Measurements from ENCODE around the gene CSRNP3.
"Not testable (repeated sequence)": the region's sequence is repeated elsewhere in the genome, so short reads cannot be mapped to it uniquely, and the experiment has no call there.

CSRNP3 gene

GRCh38 chr2:165634282-165634681 lies 164.8 kb downstream of the CSRNP3 start:
- no peak for DNase-seq (ENCODE audit: low spot score)

GRCh38 chr2:165634855-165635254 lies 165.4 kb downstream of the CSRNP3 start:
- DNase-seq (ENCODE audit: low spot score): peak; percentile 5

- DNase-seq (ENCODE audit: low spot score): no peak
Observed at GRCh38 chr2:165635532-165635931, 166.0 kb downstream of the CSRNP3 start.

- no peak for DNase-seq (ENCODE audit: low spot score)
Observed at GRCh38 chr2:165636959-165637358, 167.5 kb downstream of the CSRNP3 start.

- DNase-seq (ENCODE audit: low spot score): no peak
Observed at GRCh38 chr2:165637396-165637795, 167.9 kb downstream of the CSRNP3 start.

GRCh38 chr2:165639504-165639903 lies 170.0 kb downstream of the CSRNP3 start:
- DNase-seq (ENCODE audit: low spot score): no peak

GRCh38 chr2:165640247-165640929 lies 170.9 kb downstream of the CSRNP3 start:
- no peak for DNase-seq (ENCODE audit: low spot score)

GRCh38 chr2:165645930-165646831 lies 176.7 kb downstream of the CSRNP3 start:
- no peak for DNase-seq (ENCODE audit: low spot score)

GRCh38 chr2:165647409-165647808 lies 177.9 kb downstream of the CSRNP3 start:
- no peak for DNase-seq (ENCODE audit: low spot score)

- DNase-seq (ENCODE audit: low spot score): no peak
Observed at GRCh38 chr2:165648801-165649200, 179.3 kb downstream of the CSRNP3 start.

GRCh38 chr2:165651233-165651632 lies 181.7 kb downstream of the CSRNP3 start:
- no peak for DNase-seq (ENCODE audit: low spot score)

- DNase-seq (ENCODE audit: low spot score): no peak
Observed at GRCh38 chr2:165655661-165656060, 186.2 kb downstream of the CSRNP3 start.

- no peak for DNase-seq (ENCODE audit: low spot score)
Observed at GRCh38 chr2:165660361-165660760, 190.9 kb downstream of the CSRNP3 start.

GRCh38 chr2:165662720-165663119 lies 193.2 kb downstream of the CSRNP3 start:
- DNase-seq (ENCODE audit: low spot score): no peak

GRCh38 chr2:165665614-165666013 lies 196.1 kb downstream of the CSRNP3 start:
- no peak for DNase-seq (ENCODE audit: low spot score)

GRCh38 chr2:165666073-165666472 lies 196.6 kb downstream of the CSRNP3 start:
- not testable (repeated sequence) for DNase-seq (ENCODE audit: low spot score)

- no peak for DNase-seq (ENCODE audit: low spot score)
Observed at GRCh38 chr2:165666605-165667004, 197.1 kb downstream of the CSRNP3 start.

- no peak for DNase-seq (ENCODE audit: low spot score)
Observed at GRCh38 chr2:165667375-165667774, 197.9 kb downstream of the CSRNP3 start.

GRCh38 chr2:165674780-165675179 lies 205.3 kb downstream of the CSRNP3 start:
- DNase-seq (ENCODE audit: low spot score): no peak

GRCh38 chr2:165675551-165675968 lies 206.1 kb downstream of the CSRNP3 start:
- DNase-seq (ENCODE audit: low spot score): peak; percentile 76

GRCh38 chr2:165678882-165679281 lies 209.4 kb downstream of the CSRNP3 start:
- no peak for DNase-seq (ENCODE audit: low spot score)

- no peak for DNase-seq (ENCODE audit: low spot score)
Observed at GRCh38 chr2:165679621-165680020, 210.1 kb downstream of the CSRNP3 start.

GRCh38 chr2:165681841-165682240 lies 212.3 kb downstream of the CSRNP3 start:
- DNase-seq (ENCODE audit: low spot score): no peak

Data from kidney tubule cell (primary cell).